MM.1S (cell line): Measurements from ENCODE around the gene PSMA4.
"Not testable (repeated sequence)": the region's sequence is repeated elsewhere in the genome, so short reads cannot be mapped to it uniquely, and the experiment has no call there.

Source experiments
- DNase-seq: peaks from one replicate; pipeline ENCODE4 v3.0.0-alpha.2; 2015
- H2AFZ ChIP-seq: fragments of 300-600 bp; sonication (generic); 2 replicates; pipeline ENCODE4 v1.6.0; 2016; ENCODE audit warnings: antibody characterized with exemption, low read length
- H3F3A ChIP-seq: fragments of 300-600 bp; sonication (generic); 2 replicates; pipeline ENCODE4 v1.6.1; 2016; ENCODE audit warnings: mild to moderate bottlenecking, antibody characterized with exemption, low read length, moderate library complexity, mixed read lengths; ENCODE audit not compliant: insufficient read depth
- H3K27ac ChIP-seq: fragments of 300-600 bp; sonication (generic); 2 replicates; pipeline ENCODE4 v1.5.1; 2016; ENCODE audit warnings: mild to moderate bottlenecking, low read length
- H3K27me3 ChIP-seq: fragments of 300-600 bp; sonication (generic); replicated peaks from 2 replicates; pipeline ENCODE4 v1.6.0; 2016; ENCODE audit warnings: low read length; ENCODE audit not compliant: insufficient read depth
- H3K36me3 ChIP-seq: fragments of 300-600 bp; sonication (generic); replicated peaks from 2 replicates; pipeline ENCODE4 v1.6.1; 2016; ENCODE audit warnings: mild to moderate bottlenecking, low read length, mixed read lengths; ENCODE audit not compliant: insufficient read depth
- H3K4me1 ChIP-seq: fragments of 300-600 bp; sonication (generic); 2 replicates; pipeline ENCODE4 v1.6.1; 2016; ENCODE audit warnings: low read length, mixed read lengths
- H3K4me2 ChIP-seq: fragments of 300-600 bp; sonication (generic); 2 replicates; pipeline ENCODE4 v1.6.0; 2016; ENCODE audit warnings: low read depth, low read length
- H3K4me3 ChIP-seq: fragments of 300-600 bp; sonication (generic); 2 replicates; pipeline ENCODE4 v1.5.1; 2016; ENCODE audit warnings: low read length, mixed read lengths
- H3K79me2 ChIP-seq: fragments of 300-600 bp; sonication (generic); 2 replicates; pipeline ENCODE4 v1.6.1; 2016; ENCODE audit warnings: mixed run types, low read length, mixed read lengths
- H3K9ac ChIP-seq: fragments of 300-600 bp; sonication (generic); 2 replicates; pipeline ENCODE4 v1.6.1; 2016; ENCODE audit warnings: low read length, mixed read lengths
- H3K9me2 ChIP-seq: fragments of 300-600 bp; sonication (generic); replicated peaks from 2 replicates; pipeline ENCODE4 v1.6.1; 2016; ENCODE audit warnings: mild to moderate bottlenecking, low read length, mixed read lengths; ENCODE audit not compliant: insufficient read depth
- H3K9me3 ChIP-seq: fragments of 300-600 bp; sonication (generic); replicated peaks from 2 replicates; pipeline ENCODE4 v1.6.1; 2016; ENCODE audit warnings: mild to moderate bottlenecking, low read length, mixed read lengths; ENCODE audit not compliant: insufficient read depth
- H4K20me1 ChIP-seq: fragments of 300-600 bp; sonication (generic); 2 replicates; pipeline ENCODE4 v1.6.1; 2016; ENCODE audit warnings: mild to moderate bottlenecking, low read length, moderate library complexity, mixed read lengths; ENCODE audit not compliant: insufficient read depth
- CTCF ChIP-seq: fragments of 300-600 bp; sonication (generic); IDR thresholded peaks from 2 replicates; pipeline ENCODE4 v1.5.1; 2016; ENCODE audit warnings: antibody characterized with exemption, low read length, mixed read lengths
- EZH2 ChIP-seq: fragments of 300-600 bp; sonication (generic); optimal IDR thresholded peaks from 2 replicates; pipeline ENCODE3; 2017; ENCODE audit warnings: low read depth, mild to moderate bottlenecking, antibody characterized with exemption, low read length, mixed read lengths
- EZH2phosphoT487 ChIP-seq: fragments of 300-600 bp; sonication (generic); IDR thresholded peaks from 2 replicates; pipeline ENCODE4 v1.6.1; 2018; ENCODE audit warnings: antibody characterized with exemption, low read length

The PSMA4 gene

GRCh38 chr15:78508272-78508671 is 32.0 kb upstream of the PSMA4 start:
- H4K20me1 ChIP-seq = no peaks in the 10 kb centered on the region
- no peak for TF ChIP-seq EZH2phosphoT487
- no peak for TF ChIP-seq CTCF
- no peak for TF ChIP-seq EZH2
- H3K27ac ChIP-seq = peak overlapping the region; percentile 17; the same call in 1 of the 2 replicates
- peaks cover 13% of the 10 kb centered on the region for H3K4me1 ChIP-seq
- H3K79me2 ChIP-seq = peaks cover 12% of the 10 kb centered on the region
- peak overlapping the region; percentile 50 for H3K9ac ChIP-seq
- peak overlapping the region; percentile 95 for H3K4me2 ChIP-seq
- H3K9me3 ChIP-seq = no peaks in the 10 kb centered on the region
- peaks cover 23% of the 10 kb centered on the region for H3F3A ChIP-seq
- H3K9me2 ChIP-seq = no peaks in the 10 kb centered on the region
- H2AFZ ChIP-seq = peak overlapping the region; percentile 89
- no peaks in the 10 kb centered on the region for H3K36me3 ChIP-seq
- no peaks in the 10 kb centered on the region for H3K27me3 ChIP-seq
- no peak for DNase-seq
- H3K4me3 ChIP-seq = peak overlapping the region; percentile 70

- peak; percentile 77 for DNase-seq
Observed at GRCh38 chr15:78509726-78510312, 30.4 kb upstream of the PSMA4 start.

GRCh38 chr15:78520035-78520434 is 20.2 kb upstream of the PSMA4 start:
- H3K27me3 ChIP-seq, DNase-seq, H3K79me2 ChIP-seq, H3F3A ChIP-seq, H3K9me3 ChIP-seq, H3K4me3 ChIP-seq, H3K4me2 ChIP-seq, H3K27ac ChIP-seq, H3K9ac ChIP-seq, H3K9me2 ChIP-seq, H2AFZ ChIP-seq, H4K20me1 ChIP-seq, H3K36me3 ChIP-seq, H3K4me1 ChIP-seq: not testable (repeated sequence)

More at GRCh38 chr15:78509726-78510312, 30.4 kb upstream of the PSMA4 start:
- TF ChIP-seq EZH2 = no peak
- TF ChIP-seq CTCF = no peak
- TF ChIP-seq EZH2phosphoT487 = no peak
- Histone ChIP-seq H3K4me1 (peaks cover 13% of the 10 kb centered on the region), H3K4me2 (peak overlapping the region; percentile 95), H3K27ac (peak overlapping the region; percentile 49; the same call in 1 of the 2 replicates), H3K9me3 (no peaks in the 10 kb centered on the region), H2AFZ (peak overlapping the region; percentile 32; the same call in 1 of the 2 replicates), H3K9ac (peak overlapping the region; percentile 0; the same call in 1 of the 2 replicates), H3K9me2 (no peaks in the 10 kb centered on the region), H3F3A (peaks cover 23% of the 10 kb centered on the region), H3K4me3 (peak overlapping the region; percentile 8), H3K27me3 (no peaks in the 10 kb centered on the region), H3K36me3 (no peaks in the 10 kb centered on the region), H3K79me2 (peaks cover 12% of the 10 kb centered on the region), H4K20me1 (no peaks in the 10 kb centered on the region)

GRCh38 chr15:78524230-78524629 is 16.0 kb upstream of the PSMA4 start:
- H3K36me3 ChIP-seq = no peaks in the 10 kb centered on the region; the same call in 1 of the 2 replicates
- no peaks in the 10 kb centered on the region for H4K20me1 ChIP-seq
- H3K27me3 ChIP-seq = no peaks in the 10 kb centered on the region
- no peak overlapping the region for H3K4me2 ChIP-seq
- H3K9me3 ChIP-seq = no peaks in the 10 kb centered on the region
- TF ChIP-seq EZH2phosphoT487 (no peak), CTCF (no peak)
- H3K4me1 ChIP-seq = no peaks in the 10 kb centered on the region
- no peak overlapping the region for H3K9ac ChIP-seq
- no peak overlapping the region for H3K4me3 ChIP-seq
- no peaks in the 10 kb centered on the region for H3K9me2 ChIP-seq
- no peak overlapping the region for H2AFZ ChIP-seq
- no peak overlapping the region for H3K27ac ChIP-seq
- H3F3A ChIP-seq = no peaks in the 10 kb centered on the region
- DNase-seq = no peak
- H3K79me2 ChIP-seq = no peaks in the 10 kb centered on the region
